Omental fat pad (tissue), 4 donors: Measurements from ENCODE around the gene MOGAT1. TPM values are rescaled to one million over a fixed set of nuclear protein-coding genes. Genes with fewer than 3 reads are reported as not detected.

Experiments used
- ATAC-seq: fragments of 150-250 bp; one replicate; pipeline ENCODE4 v1.9.1; 2016; ENCODE audit warnings: mild to moderate bottlenecking, moderate library complexity; ENCODE audit not compliant: low FRiP score
- DNase-seq: peaks from one replicate; pipeline ENCODE4 v3.0.0-alpha.2; 2019; ENCODE audit warnings: low spot score
- total RNA-seq, 4 donors: library from RNA; depleted of rRNA; stranded (reverse); fragments of >200 nt; gene quantifications; one replicate each; pipeline ENCODE4 v1.1.0, GENCODE V29; 2016
- TF ChIP-seq, protein P1 (sequence below), 3 donors: fragments of 450-650 bp; IDR thresholded peaks; one replicate each; pipeline ENCODE4 v1.5.1; 2016 to 2017; ENCODE audit warnings: antibody characterized with exemption in 3 of 3, mild to moderate bottlenecking in 3 of 3, moderate library complexity in 2 of 3

MOGAT1 gene
- total RNA-seq, 4 donors from 2014 or later = 0.95 to 2.4 TPM; not detected in 2

DNA sequence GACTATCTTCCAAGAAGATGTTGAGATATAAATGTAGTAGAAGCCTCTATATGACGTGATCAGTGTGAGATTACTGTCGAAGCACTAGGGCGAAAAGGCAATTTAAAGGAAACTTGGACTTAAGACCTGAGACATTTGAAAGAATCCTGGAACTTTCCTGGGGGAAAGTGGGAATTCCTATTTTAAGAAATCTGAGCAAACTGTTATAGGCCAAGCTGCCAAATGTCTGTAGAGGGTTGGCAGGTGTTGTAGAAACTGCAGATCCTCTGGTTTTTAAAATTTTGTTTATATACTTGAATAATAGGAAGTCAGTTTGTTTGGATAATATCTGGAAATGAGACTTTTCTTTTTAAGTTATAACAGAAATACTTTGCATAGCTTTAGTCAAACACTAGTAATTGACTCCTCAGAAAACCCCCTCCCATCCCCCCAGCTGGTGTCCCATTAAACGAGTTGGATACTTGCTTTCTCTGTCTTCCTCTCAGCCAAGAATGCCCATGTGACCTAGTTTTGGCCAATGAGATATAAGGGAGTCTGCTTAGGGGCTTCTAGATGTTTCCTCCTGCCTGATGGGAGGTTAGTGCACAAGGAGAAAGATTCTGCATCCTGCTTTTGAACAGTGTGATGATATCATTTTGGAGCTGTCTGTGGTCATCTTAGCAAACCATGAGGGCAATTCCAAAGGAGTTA, 61.2 kb downstream of the MOGAT1 start:
- no peak for ATAC-seq
- DNase-seq = no peak
- TF ChIP-seq, protein P1, sequence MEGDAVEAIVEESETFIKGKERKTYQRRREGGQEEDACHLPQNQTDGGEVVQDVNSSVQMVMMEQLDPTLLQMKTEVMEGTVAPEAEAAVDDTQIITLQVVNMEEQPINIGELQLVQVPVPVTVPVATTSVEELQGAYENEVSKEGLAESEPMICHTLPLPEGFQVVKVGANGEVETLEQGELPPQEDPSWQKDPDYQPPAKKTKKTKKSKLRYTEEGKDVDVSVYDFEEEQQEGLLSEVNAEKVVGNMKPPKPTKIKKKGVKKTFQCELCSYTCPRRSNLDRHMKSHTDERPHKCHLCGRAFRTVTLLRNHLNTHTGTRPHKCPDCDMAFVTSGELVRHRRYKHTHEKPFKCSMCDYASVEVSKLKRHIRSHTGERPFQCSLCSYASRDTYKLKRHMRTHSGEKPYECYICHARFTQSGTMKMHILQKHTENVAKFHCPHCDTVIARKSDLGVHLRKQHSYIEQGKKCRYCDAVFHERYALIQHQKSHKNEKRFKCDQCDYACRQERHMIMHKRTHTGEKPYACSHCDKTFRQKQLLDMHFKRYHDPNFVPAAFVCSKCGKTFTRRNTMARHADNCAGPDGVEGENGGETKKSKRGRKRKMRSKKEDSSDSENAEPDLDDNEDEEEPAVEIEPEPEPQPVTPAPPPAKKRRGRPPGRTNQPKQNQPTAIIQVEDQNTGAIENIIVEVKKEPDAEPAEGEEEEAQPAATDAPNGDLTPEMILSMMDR (IDR thresholded peaks at IDR 0.05) = no peak

DNA sequence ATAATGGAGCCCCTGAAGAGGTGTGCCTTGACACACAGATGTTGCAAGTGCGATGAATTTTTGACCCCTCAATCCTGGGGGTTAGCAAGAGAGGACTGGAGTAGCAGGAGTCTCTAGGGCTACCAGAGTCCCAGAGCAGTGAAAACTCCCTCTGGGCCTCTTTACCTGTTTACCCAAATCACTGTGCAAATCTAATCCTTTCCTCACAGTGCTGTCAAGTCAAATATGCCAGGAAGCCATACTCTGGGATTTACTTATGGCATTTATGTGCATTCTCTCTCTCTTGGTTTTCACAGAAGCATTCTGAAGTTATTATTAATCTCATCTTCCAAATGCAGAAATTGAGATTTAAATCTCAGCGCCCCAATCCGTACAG, 62.0 kb downstream of the MOGAT1 start:
- no peak for DNase-seq
- TF ChIP-seq, protein P1 (IDR thresholded peaks at IDR 0.05) = no peak
- ATAC-seq = no peak

DNA sequence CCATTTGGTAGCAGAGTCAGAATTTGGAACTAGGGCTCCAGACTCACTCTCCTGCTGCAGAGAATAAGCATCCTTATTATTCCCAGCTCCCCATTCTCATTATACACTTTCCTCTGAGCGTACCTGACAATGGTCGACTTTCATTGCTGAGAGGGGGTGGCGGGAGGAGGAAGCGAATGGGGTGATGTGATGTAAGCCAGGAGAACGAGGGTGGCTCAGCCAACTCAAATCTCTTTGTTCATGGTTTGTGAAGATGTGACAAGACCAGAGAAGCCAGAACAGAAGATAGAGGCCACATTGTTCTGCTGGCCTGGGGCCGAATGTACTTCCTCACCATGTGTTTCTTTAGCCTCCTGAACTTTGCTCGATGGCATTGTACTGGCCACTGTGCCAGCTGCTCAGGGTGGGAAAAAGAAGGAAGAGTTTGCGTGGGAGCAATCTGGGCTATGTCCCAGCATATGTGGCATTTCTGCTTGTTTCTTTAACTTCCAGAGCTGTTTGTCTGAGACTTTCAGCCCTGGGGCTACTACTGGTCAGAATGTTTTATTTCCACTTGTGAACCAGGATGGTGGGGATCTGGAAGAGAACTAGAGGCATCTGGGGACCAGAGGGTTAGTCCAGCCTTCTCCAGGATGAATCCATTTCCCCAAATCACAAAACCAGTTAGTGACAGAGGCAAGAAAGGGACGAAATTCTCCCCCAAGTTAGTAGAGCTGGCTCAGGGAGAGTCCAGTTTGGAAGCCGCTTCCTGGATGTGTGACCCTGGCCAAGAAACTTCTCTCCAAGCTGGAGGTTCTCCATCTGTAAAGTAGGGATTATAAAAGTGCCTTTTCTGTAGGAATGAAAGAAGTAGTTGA, 62.6 kb downstream of the MOGAT1 start:
- ATAC-seq (no peak), DNase-seq (no peak)
- TF ChIP-seq, protein P1 (IDR thresholded peaks at IDR 0.05) = no peak

DNA sequence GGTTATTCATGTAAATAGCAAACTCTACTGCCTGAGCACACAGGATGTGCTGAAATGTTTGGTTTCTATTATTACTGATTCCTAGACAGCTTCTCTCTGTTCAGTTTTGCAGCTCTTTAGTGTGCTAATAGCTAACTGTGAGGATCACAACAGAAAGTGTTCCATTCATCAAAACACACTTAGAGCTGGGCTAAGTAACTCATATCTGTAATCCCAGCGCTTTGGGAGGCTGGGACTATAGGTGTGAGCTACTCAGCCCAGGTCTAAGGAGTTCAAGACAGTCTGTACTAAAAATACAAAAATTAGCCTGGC, 63.2 kb downstream of the MOGAT1 start:
- TF ChIP-seq, protein P1 (IDR thresholded peaks at IDR 0.05) = no peak
- no peak for ATAC-seq
- no peak for DNase-seq

DNA sequence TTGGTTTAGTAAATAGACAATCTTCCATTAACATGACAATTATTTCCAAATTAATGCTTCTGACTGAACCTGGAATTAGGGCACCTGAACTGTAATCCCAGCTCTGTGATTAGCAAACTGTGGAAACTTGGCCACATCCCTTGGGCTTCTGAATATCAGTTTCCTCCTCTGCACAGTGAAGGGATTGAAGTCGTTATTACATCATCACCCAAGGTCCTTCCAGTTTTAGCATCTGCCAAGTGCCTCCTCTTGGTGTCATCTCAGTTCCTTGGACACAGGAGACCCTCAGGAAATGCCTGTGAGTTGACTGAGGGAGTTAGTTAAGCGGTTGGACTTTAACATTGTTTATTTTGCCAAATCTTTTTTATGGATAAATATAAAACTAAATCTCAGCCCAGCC, 64.8 kb downstream of the MOGAT1 start:
- TF ChIP-seq, protein P1 (IDR thresholded peaks at IDR 0.05) = no peak
- ATAC-seq (no peak), DNase-seq (no peak)

DNA sequence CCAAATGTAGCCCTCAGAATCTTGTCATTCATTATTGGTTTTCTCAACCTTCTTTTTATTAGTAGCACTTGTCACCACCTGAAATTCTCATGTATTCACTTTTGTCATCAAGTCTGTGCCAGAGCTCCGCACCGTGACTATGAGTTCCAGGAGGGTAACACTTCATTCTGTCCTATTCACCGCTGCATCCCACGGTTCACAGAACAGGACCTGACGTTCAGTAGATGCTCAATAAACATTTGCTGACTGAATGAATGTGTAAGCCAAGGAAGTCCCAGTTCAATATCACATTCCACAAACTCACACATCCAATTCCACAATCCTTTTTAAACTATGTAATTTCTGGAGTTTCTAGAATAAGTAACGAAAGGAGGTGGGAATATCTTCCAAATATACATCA, 65.5 kb downstream of the MOGAT1 start:
- DNase-seq (no peak), ATAC-seq (no peak)
- TF ChIP-seq, protein P1 (IDR thresholded peaks at IDR 0.05) = no peak

DNA sequence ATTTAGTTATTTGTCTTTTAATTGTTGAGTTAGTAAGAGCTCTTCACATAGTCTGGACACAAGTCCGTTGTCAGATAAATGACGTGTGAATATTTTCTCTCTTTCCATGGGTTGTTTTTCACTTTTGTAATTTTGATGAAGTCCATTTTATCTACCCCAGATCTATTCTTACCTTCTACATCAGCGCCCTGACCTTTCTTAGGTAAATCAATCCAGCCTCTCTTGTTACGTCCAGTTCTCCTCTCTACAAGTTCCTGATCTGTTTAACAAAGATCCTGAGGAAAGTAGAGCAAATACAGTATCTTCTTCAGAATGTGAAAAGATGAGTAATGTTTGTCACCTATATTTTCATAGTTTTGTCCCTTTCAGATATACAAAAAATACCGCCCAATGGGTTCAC, 66.9 kb downstream of the MOGAT1 start:
- DNase-seq (no peak), ATAC-seq (no peak)
- TF ChIP-seq, protein P1 (IDR thresholded peaks at IDR 0.05) = no peak
